Measurements from ENCODE around the gene INPP1. TPM values are rescaled to one million over a fixed set of nuclear protein-coding genes. Genes with fewer than 3 reads are reported as not detected.

INPP1 gene
- total RNA-seq, 2 experiments from 2014 or later: not detected

- no peak overlapping the region for H3K4me3 ChIP-seq (ENCODE audit: low read depth, low read length, poor library complexity, severe bottlenecking)
- no peaks in the 10 kb centered on the region for H4K20me1 ChIP-seq (ENCODE audit: insufficient read depth, low read length)
- H2AFZ ChIP-seq (ENCODE audit: low read length): no peak overlapping the region
- no peaks in the 10 kb centered on the region for H3K9me2 ChIP-seq (ENCODE audit: insufficient read depth, low read length)
- no peak for DNase-seq (ENCODE audit: low spot score)
- no peak overlapping the region for H3K4me2 ChIP-seq (ENCODE audit: low read length)
- CTCF ChIA-PET (ENCODE audit: unreplicated experiment): no interaction called here
- H3K36me3 ChIP-seq (ENCODE audit: insufficient read depth, low read length): no peaks in the 10 kb centered on the region
- intact Hi-C loops (cut with micrococcal nuclease; ENCODE audit: unreplicated experiment): no loop called here
- no peak overlapping the region for H3K27ac ChIP-seq (ENCODE audit: low read depth, low read length, poor library complexity, severe bottlenecking)
- H3K9me3 ChIP-seq (ENCODE audit: low read length): no peaks in the 10 kb centered on the region
- TF ChIP-seq EZH2phosphoT487 (IDR thresholded peaks at IDR 0.05; ENCODE audit: borderline replicate concordance, low read depth, low read length): no peak
- TF ChIP-seq, protein P1, sequence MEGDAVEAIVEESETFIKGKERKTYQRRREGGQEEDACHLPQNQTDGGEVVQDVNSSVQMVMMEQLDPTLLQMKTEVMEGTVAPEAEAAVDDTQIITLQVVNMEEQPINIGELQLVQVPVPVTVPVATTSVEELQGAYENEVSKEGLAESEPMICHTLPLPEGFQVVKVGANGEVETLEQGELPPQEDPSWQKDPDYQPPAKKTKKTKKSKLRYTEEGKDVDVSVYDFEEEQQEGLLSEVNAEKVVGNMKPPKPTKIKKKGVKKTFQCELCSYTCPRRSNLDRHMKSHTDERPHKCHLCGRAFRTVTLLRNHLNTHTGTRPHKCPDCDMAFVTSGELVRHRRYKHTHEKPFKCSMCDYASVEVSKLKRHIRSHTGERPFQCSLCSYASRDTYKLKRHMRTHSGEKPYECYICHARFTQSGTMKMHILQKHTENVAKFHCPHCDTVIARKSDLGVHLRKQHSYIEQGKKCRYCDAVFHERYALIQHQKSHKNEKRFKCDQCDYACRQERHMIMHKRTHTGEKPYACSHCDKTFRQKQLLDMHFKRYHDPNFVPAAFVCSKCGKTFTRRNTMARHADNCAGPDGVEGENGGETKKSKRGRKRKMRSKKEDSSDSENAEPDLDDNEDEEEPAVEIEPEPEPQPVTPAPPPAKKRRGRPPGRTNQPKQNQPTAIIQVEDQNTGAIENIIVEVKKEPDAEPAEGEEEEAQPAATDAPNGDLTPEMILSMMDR (conservative IDR thresholded peaks at IDR 0.05; ENCODE audit: low read length): no peak
- POLR2A ChIA-PET: interaction anchor here (0.5 to 0.7 kb wide), 3 partner anchors 21 to 965 kb away, joined by 3 to 9 read pairs (median 4); no protein-coding TSS in a partner anchor
- H3K4me1 ChIP-seq (ENCODE audit: insufficient read depth, low read length, poor library complexity, severe bottlenecking): no peaks in the 10 kb centered on the region
- no peaks in the 10 kb centered on the region for H3K79me2 ChIP-seq (ENCODE audit: insufficient read depth, low read depth, low read length)
- BruUV-seq (replicated peaks): no TSS peak
Measured at GRCh38 chr2:190352668-190353536, 9.5 kb downstream of the INPP1 start.

DNA sequence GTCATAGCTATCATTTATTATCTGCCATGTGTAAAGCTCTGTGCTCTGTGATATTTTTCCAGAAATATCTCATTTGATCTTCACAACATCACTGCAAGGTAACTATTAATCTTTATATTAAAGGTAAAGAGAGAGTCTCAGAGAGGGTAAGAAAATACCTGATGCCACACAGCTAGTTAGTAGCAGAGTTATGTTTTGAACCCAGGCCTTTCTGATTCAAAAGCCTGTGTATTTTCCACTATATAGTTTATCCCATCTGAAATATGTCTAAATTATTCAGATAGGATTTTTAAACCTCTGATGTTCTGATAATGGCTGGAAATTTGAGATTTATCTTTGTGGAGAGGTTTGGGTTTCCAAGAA lies 10.1 kb downstream of the INPP1 start:
- Histone ChIP-seq H3K4me1 (ENCODE audit: insufficient read depth, low read length, poor library complexity, severe bottlenecking) (no peaks in the 10 kb centered on the region), H3K4me2 (ENCODE audit: low read length) (no peak overlapping the region), H3K9me2 (ENCODE audit: insufficient read depth, low read length) (no peaks in the 10 kb centered on the region), H4K20me1 (ENCODE audit: insufficient read depth, low read length) (no peaks in the 10 kb centered on the region), H3K4me3 (ENCODE audit: low read depth, low read length, poor library complexity, severe bottlenecking) (no peak overlapping the region), H3K36me3 (ENCODE audit: insufficient read depth, low read length) (no peaks in the 10 kb centered on the region), H2AFZ (ENCODE audit: low read length) (no peak overlapping the region), H3K79me2 (ENCODE audit: insufficient read depth, low read depth, low read length) (no peaks in the 10 kb centered on the region), H3K27ac (ENCODE audit: low read depth, low read length, poor library complexity, severe bottlenecking) (no peak overlapping the region), H3K9me3 (ENCODE audit: low read length) (no peaks in the 10 kb centered on the region)
- no TSS peak for BruUV-seq (replicated peaks)
- intact Hi-C loops (cut with micrococcal nuclease; ENCODE audit: unreplicated experiment): no loop called here
- TF ChIP-seq, protein P1 (conservative IDR thresholded peaks at IDR 0.05; ENCODE audit: low read length): no peak
- no peak for TF ChIP-seq EZH2phosphoT487 (IDR thresholded peaks at IDR 0.05; ENCODE audit: borderline replicate concordance, low read depth, low read length)
- no peak for DNase-seq (ENCODE audit: low spot score)
- POLR2A ChIA-PET: interaction anchor here (0.6 to 0.8 kb wide), 3 partner anchors 22 to 964 kb away, joined by 3 to 9 read pairs (median 4); no protein-coding TSS in a partner anchor
- CTCF ChIA-PET (ENCODE audit: unreplicated experiment): no interaction called here

Measured in OCI-LY7 (cell line).